ENCODE results near the gene ENO3.

The ENO3 gene

GRCh38 chr17:4937553-4937952 is 13.4 kb upstream of the ENO3 start:
- no peak for DNase-seq (ENCODE audit: low read depth)

GRCh38 chr17:4938069-4938491 is 12.8 kb upstream of the ENO3 start:
- DNase-seq (ENCODE audit: low read depth), result no peak

- no peak for DNase-seq (ENCODE audit: low read depth)
These were observed 12.0 kb upstream of the ENO3 start for GRCh38 chr17:4938688-4939545.

GRCh38 chr17:4939546-4939795 is 11.4 kb upstream of the ENO3 start:
- DNase-seq (ENCODE audit: low read depth), result no peak

GRCh38 chr17:4939796-4940554 is 10.9 kb upstream of the ENO3 start, which contains the start of the genes RNF167 and SLC25A11:
TSS of gene RNF167 (plus strand) at chr17:4940268. CDS start at chr17:4940910, 642 bp downstream.
TSS of gene SLC25A11 (minus strand) at chr17:4940046. CDS start at chr17:4939910, 136 bp downstream.
- DNase-seq (ENCODE audit: low read depth), result peak; percentile 95

GRCh38 chr17:4940555-4941318 is 10.2 kb upstream of the ENO3 start:
- DNase-seq (ENCODE audit: low read depth), result peak; percentile 39

GRCh38 chr17:4941319-4941610 is 9.7 kb upstream of the ENO3 start:
- DNase-seq (ENCODE audit: low read depth), result no peak

GRCh38 chr17:4942760-4943508 is 8.0 kb upstream of the ENO3 start:
- no peak for DNase-seq (ENCODE audit: low read depth)

GRCh38 chr17:4944163-4944553 is 6.8 kb upstream of the ENO3 start:
- DNase-seq (ENCODE audit: low read depth), result peak; percentile 43

- DNase-seq (ENCODE audit: low read depth), result no peak
These were observed 6.3 kb upstream of the ENO3 start for GRCh38 chr17:4944554-4945175.

- peak; percentile 64 for DNase-seq (ENCODE audit: low read depth)
These were observed 5.6 kb upstream of the ENO3 start for GRCh38 chr17:4945176-4945943.

- no peak for DNase-seq (ENCODE audit: low read depth)
These were observed 5.0 kb upstream of the ENO3 start for GRCh38 chr17:4945944-4946280.

GRCh38 chr17:4946312-4946976 is 4.5 kb upstream of the ENO3 start:
- DNase-seq (ENCODE audit: low read depth), result no peak

- no peak for DNase-seq (ENCODE audit: low read depth)
These were observed 3.9 kb upstream of the ENO3 start for GRCh38 chr17:4947010-4947410.

- DNase-seq (ENCODE audit: low read depth), result peak; percentile 65
These were observed 3.3 kb upstream of the ENO3 start for GRCh38 chr17:4947411-4948165.

GRCh38 chr17:4948166-4948930 is 2.6 kb upstream of the ENO3 start, which contains the start of gene PFN1:
TSS of gene PFN1 (minus strand) at chr17:4948530. CDS start at chr17:4948394, 136 bp downstream.
- DNase-seq (ENCODE audit: low read depth), result peak; percentile 87

GRCh38 chr17:4948931-4949320 is 2.0 kb upstream of the ENO3 start:
- peak; percentile 59 for DNase-seq (ENCODE audit: low read depth)

GRCh38 chr17:4949321-4950074 is 1.4 kb upstream of the ENO3 start:
- peak; percentile 48 for DNase-seq (ENCODE audit: low read depth)
